Neural cell (in vitro differentiated cells): ENCODE data around the gene GRAMD1B. TPM values are rescaled to one million over a fixed set of nuclear protein-coding genes. Genes with fewer than 3 reads are reported as not detected.

Experiments
- H2AFZ ChIP-seq: fragments of 200-600, 300-800 bp; sonication (generic), shearing (Covaris generic); 2 replicates; pipeline ENCODE4 v1.6.0; 2014; ENCODE audit warnings: low read depth, mild to moderate bottlenecking, antibody characterized with exemption, low read length, moderate library complexity
- H3F3A ChIP-seq: fragments of 200-600 bp; shearing (Covaris generic); 2 replicates; pipeline ENCODE4 v1.6.1; 2016; ENCODE audit warnings: mild to moderate bottlenecking, moderate library complexity, mixed read lengths, antibody characterized with exemption, low read length; ENCODE audit not compliant: insufficient read depth, poor library complexity, severe bottlenecking
- H3K27ac ChIP-seq: fragments of 200-600, 300-800 bp; sonication (generic), shearing (Covaris generic); 2 replicates; pipeline ENCODE4 v1.5.1; 2014; ENCODE audit warnings: mild to moderate bottlenecking, low read length, moderate library complexity
- H3K27me3 ChIP-seq: fragments of 300-800, 200-600 bp; sonication (generic), shearing (Covaris generic); 2 replicates; pipeline ENCODE4 v1.6.0; 2014; ENCODE audit warnings: mild to moderate bottlenecking, low read depth, low read length, moderate library complexity; ENCODE audit not compliant: insufficient read depth
- H3K36me3 ChIP-seq: fragments of 300-800, 200-600 bp; sonication (generic), shearing (Covaris generic); 2 replicates; pipeline ENCODE4 v1.5.1; 2014; ENCODE audit warnings: mild to moderate bottlenecking, antibody characterized with exemption, low read length, moderate library complexity; ENCODE audit not compliant: insufficient read depth
- H3K4me2 ChIP-seq: fragments of 300-800, 200-600 bp; sonication (generic), shearing (Covaris generic); 2 replicates; pipeline ENCODE4 v1.6.0; 2014; ENCODE audit warnings: mild to moderate bottlenecking, low read length
- H3K4me3 ChIP-seq: fragments of 300-800, 200-600 bp; sonication (generic), shearing (Covaris generic); 2 replicates; pipeline ENCODE4 v1.5.1; 2014; ENCODE audit warnings: mild to moderate bottlenecking, low read length, moderate library complexity
- H3K79me2 ChIP-seq: fragments of 200-600 bp; shearing (Covaris generic); replicated peaks from 2 replicates; pipeline ENCODE4 v1.6.0; 2014; ENCODE audit warnings: mild to moderate bottlenecking, low read length, moderate library complexity; ENCODE audit not compliant: insufficient read depth
- H3K9ac ChIP-seq: fragments of 300-800, 200-600 bp; sonication (generic), shearing (Covaris generic); 2 replicates; pipeline ENCODE4 v1.6.1; 2016; ENCODE audit warnings: mild to moderate bottlenecking, low read length, mixed read lengths
- H3K9me2 ChIP-seq: fragments of 200-600 bp; shearing (Covaris generic); 2 replicates; pipeline ENCODE4 v1.6.1; 2016; ENCODE audit warnings: mild to moderate bottlenecking, low read length, mixed read lengths; ENCODE audit not compliant: insufficient read depth
- H3K9me3 ChIP-seq: fragments of 200-600, 300-800 bp; sonication (generic), shearing (Covaris generic); 2 replicates; pipeline ENCODE4 v1.6.1; 2016; ENCODE audit warnings: mild to moderate bottlenecking, mixed run types, low read length, moderate library complexity, mixed read lengths
- H4K20me1 ChIP-seq: fragments of 200-600 bp; shearing (Covaris generic); 2 replicates; pipeline ENCODE4 v1.6.1; 2016; ENCODE audit warnings: mild to moderate bottlenecking, mixed run types; ENCODE audit not compliant: insufficient read depth
- EP300 ChIP-seq: fragments of 450-650 bp; conservative IDR thresholded peaks from 2 replicates; pipeline ENCODE4 v1.6.1; 2014; ENCODE audit warnings: antibody characterized with exemption, mild to moderate bottlenecking, moderate library complexity; ENCODE audit not compliant: poor library complexity, severe bottlenecking
- EZH2 ChIP-seq: fragments of 200-600, 300-800 bp; shearing (Covaris generic), sonication (generic); IDR thresholded peaks from 2 replicates; pipeline ENCODE4 v1.6.1; 2014; ENCODE audit warnings: antibody characterized with exemption, low read length, borderline replicate concordance, mild to moderate bottlenecking; ENCODE audit not compliant: insufficient read depth, poor library complexity, severe bottlenecking
- MXI1 ChIP-seq: fragments of 450-650 bp; conservative IDR thresholded peaks from 2 replicates; pipeline ENCODE4 v1.6.1; 2014; ENCODE audit warnings: antibody characterized with exemption, mild to moderate bottlenecking; ENCODE audit not compliant: poor library complexity, severe bottlenecking
- POLR2AphosphoS5 ChIP-seq: IDR thresholded peaks from 2 replicates; pipeline ENCODE4 v1.6.1; 2012
- RAD21 ChIP-seq: fragments of 450-650 bp; conservative IDR thresholded peaks from 2 replicates; pipeline ENCODE4 v1.6.1; 2014; ENCODE audit warnings: antibody characterized with exemption, mild to moderate bottlenecking, moderate library complexity
- SMC3 ChIP-seq: fragments of 450-650 bp; conservative IDR thresholded peaks from 2 replicates; pipeline ENCODE4 v1.6.1; 2014; ENCODE audit warnings: antibody characterized with exemption, mild to moderate bottlenecking, moderate library complexity; ENCODE audit not compliant: poor library complexity
- TAF1 ChIP-seq: IDR thresholded peaks from 2 replicates; pipeline ENCODE4 v1.6.1; 2012; ENCODE audit warnings: low read depth
- polyA plus RNA-seq: library from polyadenylated mRNA; depleted of rRNA; stranded (reverse); fragments of >200 nt; gene quantifications from 2 replicates; pipeline ENCODE4 v1.2.3, GENCODE V29; 2014
- TF ChIP-seq, protein P1 (sequence below): fragments of 450-650 bp; IDR thresholded peaks from 2 replicates; pipeline ENCODE4 v1.5.1; 2014; ENCODE audit warnings: antibody characterized with exemption, mild to moderate bottlenecking, moderate library complexity; ENCODE audit not compliant: poor library complexity, severe bottlenecking
- TF ChIP-seq, protein P2 (sequence below): IDR thresholded peaks from 2 replicates; pipeline ENCODE4 v1.6.1; 2012; ENCODE audit warnings: borderline replicate concordance

The GRAMD1B gene
- polyA plus RNA-seq, 1 donor from 2014 or later = 1.5 TPM

DNA sequence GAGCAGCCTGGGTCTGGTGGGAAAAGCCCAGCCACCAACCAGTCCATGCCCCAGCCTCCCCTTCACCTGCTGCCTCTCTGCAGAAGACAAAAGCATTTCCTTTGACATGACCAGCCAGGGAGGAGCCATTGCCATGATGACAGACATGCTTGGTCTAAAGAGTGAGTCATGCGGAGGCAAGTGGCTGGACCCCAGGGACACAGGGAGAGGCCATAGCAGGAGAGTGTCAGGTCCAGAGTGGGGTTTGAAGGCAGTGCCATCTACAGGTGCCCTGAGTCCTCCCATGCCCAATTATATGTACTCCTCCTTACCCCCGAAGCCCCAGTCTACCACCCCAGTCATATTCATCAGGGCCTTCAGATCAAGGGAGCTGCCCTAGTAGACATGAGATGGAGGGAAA lies 157.0 kb downstream of the GRAMD1B start:
- H3K4me2 ChIP-seq = no peak overlapping the region
- no peak overlapping the region for H3K9ac ChIP-seq
- H3K9me3 ChIP-seq = no peaks in the 10 kb centered on the region
- no peaks in the 10 kb centered on the region for H3K27me3 ChIP-seq
- no peaks in the 10 kb centered on the region for H3F3A ChIP-seq
- no peaks in the 10 kb centered on the region for H3K79me2 ChIP-seq
- no peak overlapping the region for H2AFZ ChIP-seq
- no peaks in the 10 kb centered on the region for H3K36me3 ChIP-seq
- no peak for TF ChIP-seq TAF1
- no peak for TF ChIP-seq MXI1
- TF ChIP-seq RAD21 = no peak
- TF ChIP-seq SMC3 = no peak
- no peak for TF ChIP-seq POLR2AphosphoS5
- TF ChIP-seq, protein P1, sequence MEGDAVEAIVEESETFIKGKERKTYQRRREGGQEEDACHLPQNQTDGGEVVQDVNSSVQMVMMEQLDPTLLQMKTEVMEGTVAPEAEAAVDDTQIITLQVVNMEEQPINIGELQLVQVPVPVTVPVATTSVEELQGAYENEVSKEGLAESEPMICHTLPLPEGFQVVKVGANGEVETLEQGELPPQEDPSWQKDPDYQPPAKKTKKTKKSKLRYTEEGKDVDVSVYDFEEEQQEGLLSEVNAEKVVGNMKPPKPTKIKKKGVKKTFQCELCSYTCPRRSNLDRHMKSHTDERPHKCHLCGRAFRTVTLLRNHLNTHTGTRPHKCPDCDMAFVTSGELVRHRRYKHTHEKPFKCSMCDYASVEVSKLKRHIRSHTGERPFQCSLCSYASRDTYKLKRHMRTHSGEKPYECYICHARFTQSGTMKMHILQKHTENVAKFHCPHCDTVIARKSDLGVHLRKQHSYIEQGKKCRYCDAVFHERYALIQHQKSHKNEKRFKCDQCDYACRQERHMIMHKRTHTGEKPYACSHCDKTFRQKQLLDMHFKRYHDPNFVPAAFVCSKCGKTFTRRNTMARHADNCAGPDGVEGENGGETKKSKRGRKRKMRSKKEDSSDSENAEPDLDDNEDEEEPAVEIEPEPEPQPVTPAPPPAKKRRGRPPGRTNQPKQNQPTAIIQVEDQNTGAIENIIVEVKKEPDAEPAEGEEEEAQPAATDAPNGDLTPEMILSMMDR = no peak
- TF ChIP-seq, protein P2, sequence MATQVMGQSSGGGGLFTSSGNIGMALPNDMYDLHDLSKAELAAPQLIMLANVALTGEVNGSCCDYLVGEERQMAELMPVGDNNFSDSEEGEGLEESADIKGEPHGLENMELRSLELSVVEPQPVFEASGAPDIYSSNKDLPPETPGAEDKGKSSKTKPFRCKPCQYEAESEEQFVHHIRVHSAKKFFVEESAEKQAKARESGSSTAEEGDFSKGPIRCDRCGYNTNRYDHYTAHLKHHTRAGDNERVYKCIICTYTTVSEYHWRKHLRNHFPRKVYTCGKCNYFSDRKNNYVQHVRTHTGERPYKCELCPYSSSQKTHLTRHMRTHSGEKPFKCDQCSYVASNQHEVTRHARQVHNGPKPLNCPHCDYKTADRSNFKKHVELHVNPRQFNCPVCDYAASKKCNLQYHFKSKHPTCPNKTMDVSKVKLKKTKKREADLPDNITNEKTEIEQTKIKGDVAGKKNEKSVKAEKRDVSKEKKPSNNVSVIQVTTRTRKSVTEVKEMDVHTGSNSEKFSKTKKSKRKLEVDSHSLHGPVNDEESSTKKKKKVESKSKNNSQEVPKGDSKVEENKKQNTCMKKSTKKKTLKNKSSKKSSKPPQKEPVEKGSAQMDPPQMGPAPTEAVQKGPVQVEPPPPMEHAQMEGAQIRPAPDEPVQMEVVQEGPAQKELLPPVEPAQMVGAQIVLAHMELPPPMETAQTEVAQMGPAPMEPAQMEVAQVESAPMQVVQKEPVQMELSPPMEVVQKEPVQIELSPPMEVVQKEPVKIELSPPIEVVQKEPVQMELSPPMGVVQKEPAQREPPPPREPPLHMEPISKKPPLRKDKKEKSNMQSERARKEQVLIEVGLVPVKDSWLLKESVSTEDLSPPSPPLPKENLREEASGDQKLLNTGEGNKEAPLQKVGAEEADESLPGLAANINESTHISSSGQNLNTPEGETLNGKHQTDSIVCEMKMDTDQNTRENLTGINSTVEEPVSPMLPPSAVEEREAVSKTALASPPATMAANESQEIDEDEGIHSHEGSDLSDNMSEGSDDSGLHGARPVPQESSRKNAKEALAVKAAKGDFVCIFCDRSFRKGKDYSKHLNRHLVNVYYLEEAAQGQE = no peak
- no peak for TF ChIP-seq EP300
- no peak for TF ChIP-seq EZH2
- no peak overlapping the region for H3K4me3 ChIP-seq
- no peak overlapping the region for H3K27ac ChIP-seq
- no peaks in the 10 kb centered on the region for H4K20me1 ChIP-seq
- no peaks in the 10 kb centered on the region for H3K9me2 ChIP-seq

DNA sequence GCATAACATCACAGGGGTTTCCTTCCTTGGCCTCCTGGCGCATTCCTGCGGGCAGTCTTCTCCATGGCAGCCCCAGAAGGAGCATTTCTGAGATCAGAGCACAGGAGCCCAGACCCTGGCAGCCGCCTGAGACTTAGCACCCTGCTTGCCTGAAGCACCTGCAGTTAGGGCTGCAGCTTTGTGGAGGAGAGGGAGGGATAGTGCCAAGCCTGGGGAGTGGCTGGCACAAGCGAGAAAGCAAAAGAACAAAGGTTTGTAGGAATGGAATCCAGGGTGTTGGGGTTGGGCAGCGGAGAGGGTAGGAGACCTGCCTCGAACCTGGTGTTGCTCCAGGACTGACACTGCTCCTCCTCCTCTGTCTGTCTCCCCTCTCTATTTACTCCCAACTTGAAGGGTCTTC lies 157.5 kb downstream of the GRAMD1B start:
- TF ChIP-seq EP300 (no peak), RAD21 (no peak), POLR2AphosphoS5 (no peak), SMC3 (no peak), EZH2 (no peak), MXI1 (no peak), TAF1 (no peak)
- TF ChIP-seq, protein P2 = no peak
- TF ChIP-seq, protein P1 = no peak
- Histone ChIP-seq H3K27ac (no peak overlapping the region), H2AFZ (no peak overlapping the region), H3K9ac (no peak overlapping the region), H3K9me3 (no peaks in the 10 kb centered on the region), H3K27me3 (no peaks in the 10 kb centered on the region), H3K79me2 (no peaks in the 10 kb centered on the region), H3F3A (no peaks in the 10 kb centered on the region), H3K4me2 (no peak overlapping the region), H3K9me2 (no peaks in the 10 kb centered on the region), H3K4me3 (no peak overlapping the region), H3K36me3 (no peaks in the 10 kb centered on the region), H4K20me1 (no peaks in the 10 kb centered on the region)
